ENCODE data around the gene TMEM270.

TMEM270 gene

DNA sequence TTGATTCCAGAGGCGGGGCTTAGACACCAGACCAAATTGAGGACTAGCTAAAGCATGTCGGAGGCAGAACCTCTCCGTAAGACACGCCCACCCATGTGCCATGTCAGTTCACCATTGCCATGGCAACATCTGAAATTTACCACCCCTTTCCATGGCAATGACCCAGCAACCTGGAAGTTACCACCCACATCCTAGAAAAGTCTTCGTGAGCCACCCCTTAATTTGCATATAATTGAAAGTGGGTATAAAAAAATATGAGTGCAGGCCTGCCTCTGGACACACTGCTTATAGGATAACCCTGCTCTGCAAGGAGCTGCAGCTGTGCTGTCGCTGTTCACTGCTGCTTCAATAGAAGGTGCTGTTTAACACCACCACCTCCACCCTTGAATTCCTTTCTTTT is 28.0 kb downstream of the TMEM270 start:
- no peak for DNase-seq (ENCODE audit: low read depth)

DNA sequence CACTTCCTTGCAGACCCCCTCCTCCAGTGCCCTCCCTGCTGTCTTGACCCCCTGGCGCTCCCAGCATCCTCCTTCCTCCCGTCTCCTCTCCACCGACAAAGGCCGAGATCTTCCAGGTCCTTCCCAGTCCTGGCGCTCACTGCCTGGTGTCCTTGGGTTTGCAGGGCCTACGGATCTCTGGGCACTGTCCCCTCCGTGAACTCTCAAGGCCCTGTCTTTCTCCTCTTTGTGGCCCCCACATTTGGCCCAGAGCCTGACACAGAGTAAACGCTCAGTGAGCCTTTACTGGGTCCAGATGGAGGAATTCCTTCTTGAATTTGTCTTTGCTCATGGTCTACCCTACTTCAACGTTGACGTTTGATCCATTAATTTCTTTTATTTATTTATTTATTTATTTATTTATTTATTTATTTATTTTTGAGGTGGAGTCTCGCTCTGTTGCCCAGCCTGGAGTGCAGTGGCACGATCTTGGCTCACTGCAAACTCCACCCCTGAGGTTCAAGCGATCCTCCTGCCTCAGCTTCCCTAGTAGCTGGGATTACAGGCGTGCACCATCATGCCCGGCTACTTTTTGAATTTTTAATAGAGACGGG is 29.7 kb downstream of the TMEM270 start:
- DNase-seq (ENCODE audit: low read depth): no peak

DNA sequence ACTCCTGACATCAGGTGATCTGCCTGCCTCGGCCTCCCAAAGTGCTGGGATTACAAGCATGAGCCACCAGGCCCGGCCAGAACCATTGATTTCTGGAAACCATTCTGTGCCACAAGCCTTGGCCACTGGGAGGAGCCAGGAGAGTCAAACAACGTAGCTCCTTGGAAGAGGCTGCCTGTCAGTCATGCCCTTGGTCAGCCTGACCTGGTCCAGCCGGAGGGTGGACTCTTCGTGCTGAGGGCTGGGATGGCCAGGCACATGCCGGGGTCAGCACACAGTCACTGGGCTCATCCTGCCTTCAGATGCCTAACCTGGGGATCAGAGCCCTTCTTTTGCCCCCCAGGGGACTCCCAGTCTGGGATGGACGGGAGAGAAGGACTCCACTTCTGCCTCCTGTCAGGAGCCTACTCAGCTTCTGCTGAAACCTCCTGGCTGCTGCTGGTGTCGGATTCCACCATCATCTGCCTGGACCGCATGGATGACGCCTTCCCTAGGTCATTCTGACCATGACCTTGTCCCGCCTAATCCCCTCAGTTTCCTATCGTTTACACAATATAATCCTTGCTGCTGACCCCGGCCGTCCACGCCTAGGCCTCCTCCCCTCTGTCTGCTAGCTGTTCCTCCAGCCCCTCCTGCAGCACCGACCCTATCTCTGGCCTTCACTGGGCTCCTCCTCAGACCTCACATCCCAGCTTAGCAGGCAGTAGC is 30.4 kb downstream of the TMEM270 start:
- peak; percentile 30 for DNase-seq (ENCODE audit: low read depth)

DNA sequence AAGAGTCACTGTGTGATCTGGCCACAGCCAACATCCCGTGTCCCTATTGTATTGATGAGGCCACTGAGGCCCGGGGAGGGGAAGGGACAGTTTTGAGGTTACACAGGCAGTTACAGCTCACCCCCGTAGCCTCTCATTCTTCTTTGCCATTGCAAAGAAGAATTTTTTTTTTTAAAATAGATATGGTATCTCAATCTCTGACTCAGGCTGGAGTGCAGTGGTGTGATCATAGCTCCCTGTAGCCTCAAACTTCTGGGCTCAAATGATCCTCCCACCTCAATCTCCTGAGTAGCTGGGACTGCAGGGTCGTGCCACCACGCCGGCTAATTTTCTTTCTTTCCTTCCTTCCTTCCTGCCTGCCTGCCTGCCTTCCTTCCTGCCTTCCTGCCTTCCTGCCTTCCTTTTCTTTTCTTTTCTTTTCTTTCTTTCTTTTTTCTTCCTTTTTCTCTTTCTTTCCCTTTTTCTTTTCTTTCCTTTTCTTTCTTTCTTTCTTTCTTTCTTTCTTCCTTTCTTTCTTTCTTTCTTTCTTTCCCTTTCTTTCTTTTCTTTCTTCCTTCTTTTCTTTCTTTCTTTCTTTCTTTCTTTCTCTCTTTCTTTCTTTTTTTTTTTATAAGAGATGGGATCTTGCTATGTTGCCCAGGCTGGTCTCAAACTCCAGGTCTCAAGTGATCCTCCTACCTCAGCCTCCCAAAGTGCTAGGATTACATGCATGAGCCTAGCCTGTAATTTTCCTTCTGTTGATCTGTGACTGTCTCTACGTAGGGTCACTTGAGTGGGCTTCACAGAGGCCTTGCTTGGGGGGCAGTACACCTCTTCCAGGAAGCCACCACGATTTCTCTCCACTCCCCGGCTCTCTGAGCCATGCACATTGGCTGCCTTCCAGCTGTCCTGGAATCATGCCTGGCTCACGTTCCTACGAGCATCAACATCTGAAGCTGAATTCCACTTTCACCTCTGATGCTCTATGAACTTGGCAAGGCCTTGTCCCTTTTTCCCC is 31.3 kb downstream of the TMEM270 start:
- peak; percentile 80 for DNase-seq (ENCODE audit: low read depth)

DNA sequence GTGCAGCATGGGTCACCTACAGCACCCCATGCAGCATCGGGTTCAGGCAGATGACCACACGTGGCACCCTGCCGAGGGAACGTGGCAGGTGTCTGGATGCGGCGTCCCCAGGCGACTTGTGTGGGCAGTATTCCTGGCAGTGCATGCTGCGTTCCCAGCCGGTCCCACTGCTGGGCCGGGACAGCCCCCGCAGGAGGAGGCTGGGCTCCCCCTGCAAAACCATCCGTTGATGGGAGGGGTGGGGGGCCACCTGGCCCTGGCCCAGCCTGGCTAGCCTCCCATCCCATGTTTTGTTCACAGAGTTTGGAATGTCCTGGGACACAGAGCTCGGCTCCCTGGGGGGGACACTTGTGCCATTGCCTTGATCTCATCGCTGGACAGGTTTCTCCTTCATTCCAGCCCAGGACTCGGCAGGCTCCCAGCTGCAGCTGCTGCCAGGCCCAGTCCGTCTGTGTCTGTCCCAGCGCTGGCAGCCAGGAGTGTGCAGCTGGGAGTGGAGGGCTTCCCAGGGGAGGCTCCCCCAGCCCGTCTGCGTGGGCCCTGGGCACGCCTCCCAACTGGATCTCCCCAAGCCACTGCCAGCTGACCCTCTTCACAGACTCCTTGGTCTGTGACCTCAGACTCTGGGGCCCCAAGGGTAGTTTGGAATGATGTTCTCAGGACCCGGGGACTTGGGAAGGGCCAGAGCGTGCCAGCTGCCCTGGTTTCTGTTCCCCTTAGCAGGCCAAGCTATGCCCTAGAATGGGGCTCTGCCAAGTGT is 32.6 kb downstream of the TMEM270 start:
- DNase-seq (ENCODE audit: low read depth): peak; percentile 15

DNA sequence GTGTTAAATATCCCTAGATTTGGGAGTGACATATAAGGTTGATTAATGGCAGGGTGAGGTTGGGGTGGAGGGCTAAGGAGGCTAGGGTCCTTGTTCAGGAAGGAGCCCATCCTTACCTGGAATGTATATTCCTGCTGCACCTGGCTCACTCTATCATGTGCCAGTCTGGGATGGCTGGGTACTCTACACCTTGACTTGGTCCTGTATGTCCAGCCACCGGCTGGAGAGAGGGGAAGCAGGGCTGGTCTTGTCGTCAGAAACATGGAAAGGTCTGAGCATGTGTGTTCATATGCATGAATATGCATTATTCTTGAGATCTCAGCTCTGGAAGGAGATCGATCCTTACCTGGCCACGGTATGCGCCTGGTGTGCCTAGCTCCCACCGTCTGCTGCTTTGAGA is 33.2 kb downstream of the TMEM270 start:
- DNase-seq (ENCODE audit: low read depth): no peak

DNA sequence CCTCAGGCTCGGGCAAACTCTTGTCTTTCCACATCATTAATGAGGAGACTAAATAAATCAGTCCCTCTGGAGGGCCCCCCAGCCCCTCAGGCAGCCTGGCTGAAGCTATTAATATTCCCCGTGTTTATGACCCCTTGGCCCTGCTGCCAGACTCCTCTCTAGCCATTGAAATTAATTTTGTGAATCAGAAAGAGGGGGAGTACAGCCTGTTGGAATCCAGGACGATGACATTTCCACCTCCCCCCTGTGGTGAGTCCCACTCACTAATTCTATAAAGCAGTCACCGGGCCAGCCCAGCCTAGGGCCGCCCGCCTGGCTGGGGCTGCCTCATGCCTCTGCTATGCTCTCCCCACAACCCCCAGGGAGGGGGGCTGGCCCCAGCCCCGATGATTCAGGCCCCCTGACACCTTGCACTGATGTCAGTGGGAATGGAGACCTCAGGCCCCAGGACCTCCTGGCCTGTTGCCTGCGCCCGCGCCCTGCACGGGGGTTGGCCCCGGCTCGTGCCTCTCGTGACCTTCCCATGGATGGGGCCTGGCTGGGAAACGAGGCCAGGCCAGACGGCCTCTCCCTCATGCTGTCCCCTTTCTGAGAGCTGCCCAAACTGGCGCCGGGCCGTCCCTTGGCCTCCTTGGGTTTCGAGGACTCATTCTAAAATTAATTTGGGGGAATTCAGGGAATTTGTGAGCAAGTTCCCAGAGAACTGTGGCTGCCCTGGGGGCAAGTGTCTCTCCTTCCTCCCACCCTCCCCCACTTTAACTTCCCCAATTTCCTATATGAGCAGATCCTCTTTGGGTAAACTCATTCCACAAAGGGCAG is 34.0 kb downstream of the TMEM270 start:
- peak; percentile 100 for DNase-seq (ENCODE audit: low read depth)

DNA sequence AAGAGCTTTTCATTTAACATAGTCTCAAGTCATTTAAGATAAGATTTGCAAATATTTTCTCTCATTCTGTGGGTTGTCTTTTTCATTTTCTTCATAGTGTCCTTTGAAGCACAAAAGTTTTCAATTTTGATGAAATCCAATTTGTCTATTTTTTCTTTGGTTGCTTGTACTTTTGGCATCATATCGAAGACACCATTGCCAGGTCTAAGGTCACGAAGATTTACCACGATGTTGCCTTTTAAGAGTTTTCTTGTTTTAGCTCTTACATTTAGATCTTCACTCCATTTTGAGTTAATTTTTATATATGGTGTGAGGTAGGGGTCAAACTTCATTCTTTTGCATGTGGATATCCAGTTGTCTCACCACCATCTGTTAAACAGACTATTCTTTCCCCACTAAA is 34.7 kb downstream of the TMEM270 start:
- DNase-seq (ENCODE audit: low read depth): no peak

DNA sequence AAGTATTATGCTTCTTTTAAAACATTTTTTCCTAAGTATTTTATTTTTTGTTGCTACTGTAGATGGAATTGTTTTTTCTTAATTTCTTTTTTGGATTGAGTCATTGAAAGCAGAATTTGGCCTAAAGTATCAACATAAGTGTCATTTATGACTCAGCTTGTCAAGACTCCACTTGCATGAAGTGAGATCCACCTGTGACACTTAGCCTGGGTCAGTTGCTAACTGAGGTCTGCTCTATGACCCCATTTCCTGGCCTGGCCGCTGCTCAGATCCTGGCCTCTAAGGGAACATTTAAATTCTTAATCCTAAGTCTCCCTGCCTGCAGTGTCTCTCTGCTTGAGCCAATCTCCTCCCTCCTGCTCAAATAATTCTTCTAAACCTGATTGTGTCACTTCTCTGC is 35.5 kb downstream of the TMEM270 start:
- peak; percentile 60 for DNase-seq (ENCODE audit: low read depth)

DNA sequence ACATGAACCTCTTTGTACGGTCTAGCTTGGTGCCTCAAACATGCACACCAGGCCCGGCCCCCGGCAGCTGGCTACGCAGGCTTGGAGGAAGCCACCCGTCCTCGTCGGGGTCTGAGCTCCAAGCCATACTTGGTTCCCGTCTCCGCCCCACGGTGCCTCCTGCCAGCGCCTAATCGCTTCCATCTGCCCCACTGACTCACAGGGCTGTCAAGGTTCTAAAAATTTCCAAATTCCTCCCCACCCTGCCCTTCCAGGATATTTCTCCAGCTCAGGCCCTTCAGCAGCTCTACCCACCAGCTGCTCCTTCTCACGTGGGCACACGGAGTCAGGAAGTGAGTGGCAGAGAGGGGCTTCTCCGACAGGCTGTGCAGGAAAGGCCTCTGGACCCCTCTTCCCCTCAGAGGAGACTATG is 38.8 kb downstream of the TMEM270 start:
- peak; percentile 97 for DNase-seq (ENCODE audit: low read depth)

DNA sequence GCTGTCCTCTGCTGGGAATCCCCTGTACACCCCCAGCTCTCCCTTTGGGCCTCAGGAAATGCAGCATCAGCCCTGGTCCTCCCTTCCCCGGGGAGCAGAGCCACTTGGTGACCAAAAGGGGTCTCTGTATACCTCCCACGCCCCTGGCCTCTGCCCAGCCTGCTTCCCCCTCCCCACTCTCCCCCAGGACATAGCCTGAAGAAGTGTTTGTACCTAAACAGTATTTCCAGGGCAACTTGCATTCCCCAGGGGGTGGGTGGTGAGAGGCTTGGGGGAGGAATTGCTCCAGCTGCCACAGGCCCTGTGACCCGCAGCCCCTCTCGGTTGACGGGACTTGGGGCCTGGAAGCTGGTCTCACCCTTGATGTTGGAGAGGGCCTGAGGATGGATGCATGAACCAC is 39.3 kb downstream of the TMEM270 start:
- DNase-seq (ENCODE audit: low read depth): peak; percentile 39

DNA sequence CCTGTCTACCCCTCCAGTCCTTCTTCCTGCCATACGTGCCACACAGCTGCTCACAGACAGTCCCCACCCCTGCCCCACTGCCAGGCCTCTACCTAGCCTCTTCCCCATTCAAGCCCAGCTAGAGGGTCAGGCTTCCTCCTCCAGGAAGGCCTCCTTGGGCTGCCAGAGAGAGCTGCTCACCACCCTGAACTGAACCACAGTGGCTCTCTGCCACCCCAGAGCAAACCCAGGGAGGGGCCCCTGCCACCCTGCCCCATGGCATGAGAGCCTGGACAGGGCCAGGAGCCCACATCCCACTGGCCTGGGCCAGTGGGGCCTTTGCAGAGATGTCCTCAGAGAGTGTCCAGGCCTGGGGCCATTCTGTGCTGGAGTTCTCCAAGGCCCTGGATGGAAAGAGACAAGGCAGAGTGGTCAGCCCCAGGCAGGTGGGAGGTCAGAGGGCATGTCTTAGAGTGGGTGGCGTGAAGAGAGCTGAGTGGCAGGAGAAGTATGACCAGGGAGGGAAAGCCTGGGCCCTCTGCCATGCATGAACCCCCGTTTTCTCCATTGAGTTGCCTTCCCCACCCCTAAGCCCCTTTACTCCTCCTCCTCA is 40.4 kb downstream of the TMEM270 start:
- no peak for DNase-seq (ENCODE audit: low read depth)

DNA sequence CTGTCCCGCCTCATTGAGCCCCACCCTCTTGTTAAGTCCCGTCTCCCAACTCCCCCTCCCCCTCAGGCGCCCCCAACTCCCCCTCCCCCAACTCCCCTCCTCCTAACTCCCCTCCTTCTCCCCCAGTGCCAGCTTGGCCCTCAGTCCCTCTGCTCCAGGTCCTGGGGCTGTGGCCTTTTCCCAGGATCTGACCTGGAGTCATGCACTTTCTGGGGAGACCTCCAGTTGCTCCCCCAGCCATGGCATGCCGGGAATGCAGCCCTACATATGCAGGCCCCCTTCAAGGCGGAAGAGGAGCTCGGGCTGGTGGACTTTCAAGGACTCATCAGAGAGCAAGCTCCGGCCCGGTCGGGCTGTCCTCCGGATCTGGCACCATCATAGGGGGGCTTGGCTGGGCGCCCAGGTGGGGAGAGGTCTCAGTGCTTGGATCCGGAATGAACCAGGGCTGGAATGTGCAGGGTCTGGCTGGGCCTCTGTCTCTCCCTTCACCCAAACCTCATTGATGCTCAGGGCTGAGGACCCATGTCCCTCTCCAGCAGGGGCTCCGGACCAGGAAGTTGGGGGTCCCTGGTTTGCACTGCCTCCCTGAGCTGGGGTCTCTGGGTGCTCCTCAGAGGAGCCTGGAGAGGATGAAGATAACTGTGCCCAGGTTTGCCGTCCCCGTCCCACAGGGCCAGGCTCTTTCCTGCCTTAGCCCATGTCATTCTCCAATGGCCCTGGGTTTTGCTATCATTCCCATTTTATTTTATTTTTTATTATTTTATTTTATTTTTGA is 41.1 kb downstream of the TMEM270 start:
- DNase-seq (ENCODE audit: low read depth): peak; percentile 19

DNA sequence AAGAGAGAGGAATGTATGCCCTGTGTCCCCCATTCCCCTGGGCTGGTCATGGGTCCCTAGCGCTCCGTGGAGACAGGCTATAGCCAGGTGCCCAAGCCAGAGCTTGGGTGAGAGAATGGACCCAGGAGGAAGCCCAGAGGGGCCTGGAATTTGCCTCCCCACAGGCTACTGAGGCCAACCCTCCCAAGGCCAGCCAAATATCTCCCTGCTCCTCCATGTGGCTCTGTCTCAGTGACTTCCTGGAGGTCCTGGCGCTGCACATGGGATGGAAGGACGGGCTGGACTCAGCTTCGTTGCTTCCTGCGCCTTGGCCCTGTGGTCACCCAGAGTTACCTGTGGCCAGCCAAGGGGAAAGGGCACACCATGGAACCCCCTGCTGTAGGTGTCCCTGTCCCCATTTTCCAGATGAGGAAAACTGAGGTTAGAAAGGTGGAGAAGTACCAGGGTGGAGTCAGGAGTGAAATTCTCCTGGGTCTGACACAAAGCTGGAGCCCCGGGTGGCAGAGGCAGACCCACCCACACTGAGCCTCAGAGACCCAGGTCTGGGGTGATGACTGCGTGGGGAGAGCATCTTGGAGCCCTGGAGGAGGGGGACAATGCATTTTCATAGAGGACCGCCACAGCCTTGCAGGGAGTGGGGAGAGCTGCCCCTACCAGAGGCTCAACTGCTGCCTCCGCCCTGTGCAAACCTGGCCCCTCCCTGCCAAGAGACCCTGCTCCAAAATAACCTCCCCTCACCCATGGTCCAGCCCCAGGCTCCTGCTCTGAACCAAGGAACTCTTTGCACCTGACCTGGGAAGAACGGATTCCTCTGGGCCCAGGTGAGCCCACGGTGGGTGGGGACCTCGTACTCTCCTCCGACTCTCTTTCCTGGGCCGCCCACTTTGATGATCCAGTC is 42.6 kb downstream of the TMEM270 start:
- no peak for DNase-seq (ENCODE audit: low read depth)

DNA sequence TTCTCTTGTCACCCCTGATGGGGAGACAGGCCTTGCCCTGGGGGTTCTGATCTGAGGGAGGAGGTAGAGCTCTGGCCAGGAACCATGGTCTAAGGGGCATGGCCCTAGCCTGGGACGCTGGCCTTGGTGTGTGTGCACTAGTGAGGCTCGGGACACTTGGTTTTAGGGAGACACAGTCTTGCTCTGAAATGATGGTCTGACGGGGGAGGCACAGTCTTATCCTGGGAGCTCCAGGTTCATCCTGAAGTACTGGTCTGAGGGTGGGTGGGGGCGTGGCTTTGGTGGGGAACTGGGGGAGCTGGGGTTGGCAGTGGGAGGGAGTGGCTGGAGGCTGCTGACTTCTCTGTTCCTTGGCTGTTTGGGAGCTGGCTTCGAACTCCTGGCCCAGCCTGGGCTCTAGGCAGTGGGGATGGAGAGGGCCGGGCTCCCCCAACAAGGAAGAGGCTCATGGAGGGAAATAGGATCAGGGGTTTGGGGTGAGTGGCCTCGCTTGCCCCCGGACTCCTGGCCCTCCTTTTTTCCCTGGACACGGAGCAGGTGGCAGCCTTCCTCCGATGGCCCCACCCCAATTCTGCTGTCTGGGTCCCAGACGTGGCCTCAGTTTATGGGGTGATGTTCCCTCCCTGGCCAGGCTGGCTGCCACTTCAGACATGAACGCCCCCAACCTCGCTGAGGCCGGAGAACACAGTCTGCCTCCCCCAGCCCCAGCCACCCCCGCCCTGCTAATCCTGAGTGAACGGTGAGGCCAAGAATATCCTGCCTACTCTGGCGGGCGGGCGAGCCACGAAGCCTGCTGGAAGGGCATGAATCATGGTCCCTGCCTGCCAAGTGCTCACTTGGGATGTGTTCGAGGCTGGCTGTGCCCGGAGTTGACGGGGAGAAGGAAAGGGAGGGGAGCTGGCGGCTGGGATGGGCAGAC is 43.5 kb downstream of the TMEM270 start:
- peak; percentile 68 for DNase-seq (ENCODE audit: low read depth)

DNA sequence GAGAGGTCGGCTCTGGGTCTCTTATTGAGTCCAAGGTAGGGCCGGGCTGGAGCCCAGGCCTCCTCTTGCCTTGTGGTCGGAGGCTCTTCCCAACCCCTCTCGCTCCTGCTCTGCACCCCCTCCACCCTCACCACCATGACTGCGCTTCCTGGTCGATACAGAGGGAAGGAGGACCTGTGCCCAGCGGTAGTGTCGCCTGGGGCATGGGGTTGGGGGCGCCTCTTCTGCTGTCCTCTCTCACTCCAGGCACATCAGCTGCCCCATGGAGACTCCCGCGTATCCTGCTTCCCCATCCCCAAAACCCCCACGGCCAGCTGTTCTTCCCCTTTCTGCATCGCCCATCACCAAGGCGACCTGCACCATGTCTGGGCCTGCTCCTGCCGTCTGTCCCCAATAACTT is 44.4 kb downstream of the TMEM270 start:
- no peak for DNase-seq (ENCODE audit: low read depth)

DNA sequence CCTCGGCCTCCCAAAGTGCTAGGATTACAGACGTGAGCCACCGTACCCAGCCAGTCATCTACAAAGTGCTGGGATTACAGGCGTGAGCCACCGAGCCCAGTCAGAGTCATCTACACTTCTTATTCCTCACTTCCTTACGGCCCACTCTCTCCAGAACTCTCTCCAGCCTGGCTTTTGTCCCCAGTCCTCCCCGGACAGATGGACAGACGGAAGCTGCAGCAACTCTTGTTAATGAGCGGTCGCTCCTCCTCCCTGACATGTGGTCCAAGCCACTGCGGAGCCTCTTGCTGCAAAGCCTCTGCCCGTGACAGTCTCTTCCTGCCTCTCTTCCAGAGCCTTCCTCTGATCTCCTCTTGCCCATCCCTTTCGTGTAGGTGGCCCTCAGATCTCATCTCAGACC is 45.9 kb downstream of the TMEM270 start:
- DNase-seq (ENCODE audit: low read depth): no peak

All from EH (cell line).